ENCODE data around the gene ELAPOR2.

DNA sequence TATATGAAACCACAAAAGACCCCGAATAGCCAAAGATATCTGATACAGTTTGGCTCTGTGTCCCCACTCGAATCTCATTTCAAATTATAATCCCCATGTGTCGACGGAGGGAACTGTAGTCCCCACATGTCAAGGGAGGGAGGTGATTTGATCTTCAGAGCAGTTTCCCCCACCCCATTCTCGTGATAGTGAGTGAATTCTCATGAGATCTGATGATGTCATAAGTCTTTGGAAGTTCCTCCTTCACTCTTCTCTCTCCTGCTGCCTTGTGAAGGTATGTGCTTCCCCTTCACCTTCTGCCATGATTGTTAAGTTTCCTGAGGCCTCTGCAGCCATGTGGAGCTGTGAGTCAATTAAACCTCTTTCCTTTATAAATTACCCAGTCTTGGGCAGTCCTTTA lies 13.0 kb downstream of the ELAPOR2 start:
- no peak for TF ChIP-seq POLR2A (IDR thresholded peaks at IDR 0.05)
- TF ChIP-seq, protein P1, sequence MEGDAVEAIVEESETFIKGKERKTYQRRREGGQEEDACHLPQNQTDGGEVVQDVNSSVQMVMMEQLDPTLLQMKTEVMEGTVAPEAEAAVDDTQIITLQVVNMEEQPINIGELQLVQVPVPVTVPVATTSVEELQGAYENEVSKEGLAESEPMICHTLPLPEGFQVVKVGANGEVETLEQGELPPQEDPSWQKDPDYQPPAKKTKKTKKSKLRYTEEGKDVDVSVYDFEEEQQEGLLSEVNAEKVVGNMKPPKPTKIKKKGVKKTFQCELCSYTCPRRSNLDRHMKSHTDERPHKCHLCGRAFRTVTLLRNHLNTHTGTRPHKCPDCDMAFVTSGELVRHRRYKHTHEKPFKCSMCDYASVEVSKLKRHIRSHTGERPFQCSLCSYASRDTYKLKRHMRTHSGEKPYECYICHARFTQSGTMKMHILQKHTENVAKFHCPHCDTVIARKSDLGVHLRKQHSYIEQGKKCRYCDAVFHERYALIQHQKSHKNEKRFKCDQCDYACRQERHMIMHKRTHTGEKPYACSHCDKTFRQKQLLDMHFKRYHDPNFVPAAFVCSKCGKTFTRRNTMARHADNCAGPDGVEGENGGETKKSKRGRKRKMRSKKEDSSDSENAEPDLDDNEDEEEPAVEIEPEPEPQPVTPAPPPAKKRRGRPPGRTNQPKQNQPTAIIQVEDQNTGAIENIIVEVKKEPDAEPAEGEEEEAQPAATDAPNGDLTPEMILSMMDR (IDR thresholded peaks at IDR 0.05 in 4 of 5, conservative IDR thresholded peaks at IDR 0.05 in 1 of 5): no peak

All from gastrocnemius medialis (tissue), 4 donors.